ENCODE measurements around the gene PDLIM5.

- TF ChIP-seq, protein P1, sequence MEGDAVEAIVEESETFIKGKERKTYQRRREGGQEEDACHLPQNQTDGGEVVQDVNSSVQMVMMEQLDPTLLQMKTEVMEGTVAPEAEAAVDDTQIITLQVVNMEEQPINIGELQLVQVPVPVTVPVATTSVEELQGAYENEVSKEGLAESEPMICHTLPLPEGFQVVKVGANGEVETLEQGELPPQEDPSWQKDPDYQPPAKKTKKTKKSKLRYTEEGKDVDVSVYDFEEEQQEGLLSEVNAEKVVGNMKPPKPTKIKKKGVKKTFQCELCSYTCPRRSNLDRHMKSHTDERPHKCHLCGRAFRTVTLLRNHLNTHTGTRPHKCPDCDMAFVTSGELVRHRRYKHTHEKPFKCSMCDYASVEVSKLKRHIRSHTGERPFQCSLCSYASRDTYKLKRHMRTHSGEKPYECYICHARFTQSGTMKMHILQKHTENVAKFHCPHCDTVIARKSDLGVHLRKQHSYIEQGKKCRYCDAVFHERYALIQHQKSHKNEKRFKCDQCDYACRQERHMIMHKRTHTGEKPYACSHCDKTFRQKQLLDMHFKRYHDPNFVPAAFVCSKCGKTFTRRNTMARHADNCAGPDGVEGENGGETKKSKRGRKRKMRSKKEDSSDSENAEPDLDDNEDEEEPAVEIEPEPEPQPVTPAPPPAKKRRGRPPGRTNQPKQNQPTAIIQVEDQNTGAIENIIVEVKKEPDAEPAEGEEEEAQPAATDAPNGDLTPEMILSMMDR (optimal IDR thresholded peaks at IDR 0.05 in 1 of 3, IDR thresholded peaks at IDR 0.05 in 1 of 3, conservative IDR thresholded peaks at IDR 0.05 in 1 of 3; ENCODE audit: extremely low read depth in 1 of 3, insufficient read depth in 2 of 3, low read length in 3 of 3), result no peak
- TF ChIP-seq EZH2 (IDR thresholded peaks at IDR 0.05; ENCODE audit: low read length), result no peak
These were observed 264.0 kb downstream of the PDLIM5 start for GRCh38 chr4:94715726-94716125.
